Parathyroid adenoma (tissue), 2 donors: ENCODE data around the gene CACNB1.

Source experiments
- H2AFZ ChIP-seq: fragments of 300-600 bp; sonication (generic); one replicate; pipeline ENCODE4 v1.7.0; 2017; ENCODE audit warnings: antibody characterized with exemption, mild to moderate bottlenecking
- H3K27ac ChIP-seq: fragments of 300-600 bp; sonication (generic); one replicate; pipeline ENCODE4 v1.7.0; 2017
- H3K27me3 ChIP-seq: fragments of 300-600 bp; sonication (generic); one replicate; pipeline ENCODE4 v1.7.0; 2017; ENCODE audit warnings: low read length; ENCODE audit not compliant: control insufficient read depth, insufficient read depth
- H3K36me3 ChIP-seq: fragments of 300-600 bp; sonication (generic); one replicate; pipeline ENCODE4 v1.7.0; 2017; ENCODE audit warnings: low read length; ENCODE audit not compliant: control insufficient read depth, insufficient read depth
- H3K4me1 ChIP-seq: fragments of 300-600 bp; sonication (generic); one replicate; pipeline ENCODE4 v1.7.0; 2017; ENCODE audit warnings: control low read depth
- H3K4me2 ChIP-seq: fragments of 300-600 bp; sonication (generic); one replicate; pipeline ENCODE4 v1.7.0; 2017; ENCODE audit warnings: low read length
- H3K4me3 ChIP-seq: fragments of 300-600 bp; sonication (generic); one replicate; pipeline ENCODE4 v1.7.0; 2017; ENCODE audit warnings: low read depth, low read length
- H3K79me2 ChIP-seq: fragments of 300-600 bp; sonication (generic); one replicate; pipeline ENCODE4 v1.7.0; 2017; ENCODE audit warnings: control low read depth
- H3K9ac ChIP-seq: fragments of 300-600 bp; sonication (generic); one replicate; pipeline ENCODE4 v1.7.0; 2017; ENCODE audit warnings: mild to moderate bottlenecking
- H3K9me3 ChIP-seq: fragments of 300-600 bp; sonication (generic); one replicate; pipeline ENCODE4 v1.7.0; 2017; ENCODE audit warnings: low read length; ENCODE audit not compliant: control insufficient read depth
- CTCF ChIP-seq: fragments of 300-600 bp; sonication (generic); IDR thresholded peaks from one replicate; pipeline ENCODE4 v1.7.0; 2017; ENCODE audit warnings: antibody characterized with exemption, mild to moderate bottlenecking
- donor health status: primary hyperparathyroidism.

CACNB1 gene

GRCh38 chr17:39193346-39193745 lies 4.1 kb downstream of the CACNB1 start:
- no peak overlapping the region for H3K27ac ChIP-seq

GRCh38 chr17:39192901-39193300 lies 4.6 kb downstream of the CACNB1 start:
- no peak for TF ChIP-seq CTCF
- Histone ChIP-seq H3K27me3 (no peaks in the 10 kb centered on the region), H3K4me1 (peaks cover under 1% of the 10 kb centered on the region), H3K9me3 (no peaks in the 10 kb centered on the region), H3K4me2 (no peak overlapping the region), H3K4me3 (no peak overlapping the region), H3K27ac (no peak overlapping the region), H3K36me3 (no peaks in the 10 kb centered on the region), H3K79me2 (no peaks in the 10 kb centered on the region), H3K9ac (no peak overlapping the region), H2AFZ (no peak overlapping the region)

More at GRCh38 chr17:39193346-39193745, 4.1 kb downstream of the CACNB1 start:
- Histone ChIP-seq H3K27me3 (no peaks in the 10 kb centered on the region), H2AFZ (no peak overlapping the region), H3K9ac (no peak overlapping the region), H3K9me3 (no peaks in the 10 kb centered on the region), H3K4me2 (no peak overlapping the region), H3K36me3 (no peaks in the 10 kb centered on the region), H3K4me3 (no peak overlapping the region), H3K79me2 (no peaks in the 10 kb centered on the region), H3K4me1 (peaks cover 5% of the 10 kb centered on the region)
- no peak for TF ChIP-seq CTCF

DNA sequence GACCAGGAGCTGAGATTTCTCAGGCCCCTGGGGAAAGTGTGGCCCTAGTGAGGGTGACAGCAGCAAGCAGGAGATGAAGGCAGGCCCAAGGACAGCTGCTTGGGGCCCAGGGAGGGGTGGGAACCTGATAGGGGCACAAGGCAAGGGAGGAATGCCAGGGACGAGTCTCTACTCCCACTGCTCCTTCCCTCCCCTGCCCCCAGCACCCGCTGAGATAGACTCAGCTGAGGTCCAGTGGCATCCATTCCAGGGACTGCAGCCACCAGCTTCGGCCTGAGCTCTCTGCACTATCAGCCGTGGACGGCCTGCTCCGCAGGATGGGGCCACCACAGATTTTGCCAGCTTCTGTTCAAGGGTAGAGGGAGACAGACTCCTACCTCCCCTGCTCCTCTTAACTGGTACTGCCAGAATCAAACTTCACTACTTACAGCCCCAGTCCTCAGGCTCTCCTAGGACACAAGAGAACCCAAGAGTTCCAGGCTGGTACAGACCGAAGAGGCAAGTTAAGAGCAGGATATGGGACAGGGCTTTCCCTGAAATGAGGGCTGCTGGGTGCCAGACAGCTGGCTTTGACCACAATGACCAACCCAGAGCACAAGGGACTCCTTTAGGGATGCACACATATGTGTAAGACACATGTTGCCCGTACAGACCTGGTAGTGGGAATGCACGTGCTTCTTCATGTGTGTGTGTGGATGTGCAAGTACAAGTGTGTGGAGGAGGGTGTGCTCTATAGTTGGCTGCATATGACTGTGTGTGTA lies 5.5 kb downstream of the CACNB1 start:
- Histone ChIP-seq H3K27ac (no peak overlapping the region), H3K4me2 (no peak overlapping the region), H2AFZ (no peak overlapping the region), H3K4me1 (no peaks in the 10 kb centered on the region), H3K9ac (no peak overlapping the region), H3K4me3 (no peak overlapping the region), H3K27me3 (no peaks in the 10 kb centered on the region), H3K36me3 (no peaks in the 10 kb centered on the region), H3K9me3 (no peaks in the 10 kb centered on the region), H3K79me2 (no peaks in the 10 kb centered on the region)
- TF ChIP-seq CTCF, result no peak

DNA sequence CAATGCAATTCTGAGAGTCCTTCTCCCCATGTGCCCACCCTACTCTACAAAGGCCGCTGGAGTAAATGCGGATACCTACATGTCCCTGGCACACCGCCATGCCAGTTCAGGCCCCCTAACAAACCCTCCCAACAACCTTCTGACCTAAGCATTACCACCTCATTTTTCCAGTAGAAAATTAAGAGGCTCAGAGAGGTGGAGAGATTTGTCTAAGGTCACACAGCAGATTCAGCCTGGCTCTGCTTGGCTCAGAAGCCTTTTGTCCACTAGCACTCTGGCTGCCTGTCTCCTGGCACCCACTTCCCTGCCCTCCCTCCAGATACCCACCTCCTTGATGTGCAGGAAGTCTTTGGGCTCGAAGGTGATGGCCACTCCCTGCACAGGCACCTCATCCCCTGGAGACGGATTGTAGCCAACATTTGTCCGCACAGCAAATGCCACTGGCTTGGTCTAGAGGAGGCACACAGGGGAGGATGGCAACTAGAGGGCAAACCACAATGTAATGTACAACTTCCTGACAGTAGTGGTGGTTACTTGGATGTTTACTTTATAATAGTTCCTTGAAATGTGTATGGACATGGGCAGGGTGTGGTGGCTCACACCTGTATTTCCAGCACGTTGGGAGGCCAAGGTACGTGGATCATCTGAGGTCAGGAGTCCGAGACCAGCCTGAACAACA lies 10.2 kb downstream of the CACNB1 start:
- no peaks in the 10 kb centered on the region for H3K36me3 ChIP-seq
- no peaks in the 10 kb centered on the region for H3K79me2 ChIP-seq
- H3K27ac ChIP-seq, result no peak overlapping the region
- H3K9me3 ChIP-seq, result no peaks in the 10 kb centered on the region
- TF ChIP-seq CTCF, result no peak
- H3K27me3 ChIP-seq, result no peaks in the 10 kb centered on the region
- no peak overlapping the region for H3K9ac ChIP-seq
- H3K4me3 ChIP-seq, result no peak overlapping the region
- H2AFZ ChIP-seq, result no peak overlapping the region
- H3K4me1 ChIP-seq, result no peaks in the 10 kb centered on the region
- no peak overlapping the region for H3K4me2 ChIP-seq
